ENCODE measurements around the gene LPP.

- TF ChIP-seq POLR2AphosphoS5 (IDR thresholded peaks at IDR 0.05) (no peak), POLR2A (IDR thresholded peaks at IDR 0.05) (no peak), EP300 (IDR thresholded peaks at IDR 0.05) (no peak)
- TF ChIP-seq, protein P1, sequence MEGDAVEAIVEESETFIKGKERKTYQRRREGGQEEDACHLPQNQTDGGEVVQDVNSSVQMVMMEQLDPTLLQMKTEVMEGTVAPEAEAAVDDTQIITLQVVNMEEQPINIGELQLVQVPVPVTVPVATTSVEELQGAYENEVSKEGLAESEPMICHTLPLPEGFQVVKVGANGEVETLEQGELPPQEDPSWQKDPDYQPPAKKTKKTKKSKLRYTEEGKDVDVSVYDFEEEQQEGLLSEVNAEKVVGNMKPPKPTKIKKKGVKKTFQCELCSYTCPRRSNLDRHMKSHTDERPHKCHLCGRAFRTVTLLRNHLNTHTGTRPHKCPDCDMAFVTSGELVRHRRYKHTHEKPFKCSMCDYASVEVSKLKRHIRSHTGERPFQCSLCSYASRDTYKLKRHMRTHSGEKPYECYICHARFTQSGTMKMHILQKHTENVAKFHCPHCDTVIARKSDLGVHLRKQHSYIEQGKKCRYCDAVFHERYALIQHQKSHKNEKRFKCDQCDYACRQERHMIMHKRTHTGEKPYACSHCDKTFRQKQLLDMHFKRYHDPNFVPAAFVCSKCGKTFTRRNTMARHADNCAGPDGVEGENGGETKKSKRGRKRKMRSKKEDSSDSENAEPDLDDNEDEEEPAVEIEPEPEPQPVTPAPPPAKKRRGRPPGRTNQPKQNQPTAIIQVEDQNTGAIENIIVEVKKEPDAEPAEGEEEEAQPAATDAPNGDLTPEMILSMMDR (IDR thresholded peaks at IDR 0.05) = no peak
Observed at GRCh38 chr3:188605231-188605630, 451.3 kb downstream of the LPP start.
